Kidney tubule cell (primary cell): ENCODE data around the gene SERPINE1.
A peak's percentile ranks its signal among the peaks of the same experiment; 100 is the strongest.
"Not testable (repeated sequence)": the region's sequence is repeated elsewhere in the genome, so short reads cannot be mapped to it uniquely, and the experiment has no call there.

Source experiments
- DNase-seq: peaks from one replicate; pipeline ENCODE4 v3.0.0-alpha.2; 2018; ENCODE audit warnings: low spot score

Gene SERPINE1

GRCh38 chr7:101102026-101102425 is 24.9 kb upstream of the SERPINE1 start:
- no peak for DNase-seq

- not testable (repeated sequence) for DNase-seq
Measured at GRCh38 chr7:101103701-101104100, 23.2 kb upstream of the SERPINE1 start.

GRCh38 chr7:101104193-101104713 is 22.7 kb upstream of the SERPINE1 start:
- DNase-seq = no peak

GRCh38 chr7:101104799-101105198 is 22.1 kb upstream of the SERPINE1 start:
- DNase-seq = peak; percentile 22

GRCh38 chr7:101105248-101105647 is 21.7 kb upstream of the SERPINE1 start:
- not testable (repeated sequence) for DNase-seq

- no peak for DNase-seq
Measured at GRCh38 chr7:101106386-101106785, 20.5 kb upstream of the SERPINE1 start.

- DNase-seq = peak; percentile 95
Measured at GRCh38 chr7:101108330-101108857, 18.5 kb upstream of the SERPINE1 start.

- peak; percentile 88 for DNase-seq
Measured at GRCh38 chr7:101108961-101109360, 17.9 kb upstream of the SERPINE1 start.

GRCh38 chr7:101109368-101109767 is 17.5 kb upstream of the SERPINE1 start:
- DNase-seq = no peak

- no peak for DNase-seq
Measured at GRCh38 chr7:101111261-101111660, 15.6 kb upstream of the SERPINE1 start.

- peak; percentile 63 for DNase-seq
Measured at GRCh38 chr7:101112233-101112632, 14.7 kb upstream of the SERPINE1 start.

- DNase-seq = not testable (repeated sequence)
Measured at GRCh38 chr7:101113140-101113539, 13.8 kb upstream of the SERPINE1 start.

- no peak for DNase-seq
Measured at GRCh38 chr7:101113836-101114235, 13.1 kb upstream of the SERPINE1 start.

- peak; percentile 50 for DNase-seq
Measured at GRCh38 chr7:101114492-101114891, 12.4 kb upstream of the SERPINE1 start.

GRCh38 chr7:101115215-101115614 is 11.7 kb upstream of the SERPINE1 start:
- no peak for DNase-seq

- DNase-seq = no peak
Measured at GRCh38 chr7:101116898-101117297, 10.0 kb upstream of the SERPINE1 start.

- no peak for DNase-seq
Measured at GRCh38 chr7:101118856-101119255, 8.0 kb upstream of the SERPINE1 start.

- DNase-seq = no peak
Measured at GRCh38 chr7:101119876-101120275, 7.0 kb upstream of the SERPINE1 start.

- DNase-seq = no peak
Measured at GRCh38 chr7:101120315-101120714, 6.6 kb upstream of the SERPINE1 start.

- DNase-seq = not testable (repeated sequence)
Measured at GRCh38 chr7:101121631-101121990, 5.3 kb upstream of the SERPINE1 start.

- peak; percentile 98 for DNase-seq
Measured at GRCh38 chr7:101121991-101122932, 4.6 kb upstream of the SERPINE1 start.

GRCh38 chr7:101122933-101123702 is 3.8 kb upstream of the SERPINE1 start:
- no peak for DNase-seq

GRCh38 chr7:101123703-101124068 is 3.2 kb upstream of the SERPINE1 start:
- no peak for DNase-seq
